ENCODE results near the gene RPAIN.

RPAIN gene

DNA sequence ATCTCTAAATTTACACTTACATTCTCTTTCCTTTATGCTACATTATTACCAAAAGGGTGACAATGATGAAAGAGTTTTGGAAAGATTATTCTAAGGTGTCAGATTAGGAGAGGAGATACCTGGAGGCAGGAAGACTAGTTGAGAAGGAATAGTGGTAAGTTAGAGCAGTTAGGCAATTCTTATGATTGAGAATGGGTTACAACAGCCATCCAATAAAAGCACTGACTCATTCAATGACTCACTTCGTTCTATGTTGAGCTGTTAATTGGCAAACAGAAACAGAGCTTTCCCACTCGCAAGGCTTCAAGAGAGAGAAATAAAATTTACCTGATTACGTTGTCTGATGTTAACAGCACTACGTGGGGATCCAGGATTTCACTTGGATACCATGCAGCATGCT, 6.3 kb upstream of the RPAIN start:
- TF ChIP-seq, protein P1, sequence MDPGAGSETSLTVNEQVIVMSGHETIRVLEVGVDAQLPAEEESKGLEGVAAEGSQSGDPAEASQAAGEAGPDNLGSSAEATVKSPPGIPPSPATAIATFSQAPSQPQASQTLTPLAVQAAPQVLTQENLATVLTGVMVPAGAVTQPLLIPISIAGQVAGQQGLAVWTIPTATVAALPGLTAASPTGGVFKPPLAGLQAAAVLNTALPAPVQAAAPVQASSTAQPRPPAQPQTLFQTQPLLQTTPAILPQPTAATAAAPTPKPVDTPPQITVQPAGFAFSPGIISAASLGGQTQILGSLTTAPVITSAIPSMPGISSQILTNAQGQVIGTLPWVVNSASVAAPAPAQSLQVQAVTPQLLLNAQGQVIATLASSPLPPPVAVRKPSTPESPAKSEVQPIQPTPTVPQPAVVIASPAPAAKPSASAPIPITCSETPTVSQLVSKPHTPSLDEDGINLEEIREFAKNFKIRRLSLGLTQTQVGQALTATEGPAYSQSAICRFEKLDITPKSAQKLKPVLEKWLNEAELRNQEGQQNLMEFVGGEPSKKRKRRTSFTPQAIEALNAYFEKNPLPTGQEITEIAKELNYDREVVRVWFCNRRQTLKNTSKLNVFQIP (CRISPR knock-in tag; IDR thresholded peaks at IDR 0.05; ENCODE audit: borderline replicate concordance, low read depth): no peak
- TF ChIP-seq ZNF565 (CRISPR knock-in tag; conservative IDR thresholded peaks at IDR 0.05; ENCODE audit: low read depth) (no peak), SNAI2 (CRISPR knock-in tag; IDR thresholded peaks at IDR 0.05) (no peak), ZFP30 (CRISPR knock-in tag; IDR thresholded peaks at IDR 0.05) (no peak), PATZ1 (CRISPR knock-in tag; IDR thresholded peaks at IDR 0.05; ENCODE audit: borderline replicate concordance) (no peak), CSDC2 (CRISPR knock-in tag; IDR thresholded peaks at IDR 0.05) (no peak), BACH2 (CRISPR knock-in tag; IDR thresholded peaks at IDR 0.05; ENCODE audit: borderline replicate concordance) (no peak), RARB (CRISPR knock-in tag; IDR thresholded peaks at IDR 0.05) (no peak), OSR1 (CRISPR knock-in tag; IDR thresholded peaks at IDR 0.05) (no peak)
- TF ChIP-seq, protein P2, sequence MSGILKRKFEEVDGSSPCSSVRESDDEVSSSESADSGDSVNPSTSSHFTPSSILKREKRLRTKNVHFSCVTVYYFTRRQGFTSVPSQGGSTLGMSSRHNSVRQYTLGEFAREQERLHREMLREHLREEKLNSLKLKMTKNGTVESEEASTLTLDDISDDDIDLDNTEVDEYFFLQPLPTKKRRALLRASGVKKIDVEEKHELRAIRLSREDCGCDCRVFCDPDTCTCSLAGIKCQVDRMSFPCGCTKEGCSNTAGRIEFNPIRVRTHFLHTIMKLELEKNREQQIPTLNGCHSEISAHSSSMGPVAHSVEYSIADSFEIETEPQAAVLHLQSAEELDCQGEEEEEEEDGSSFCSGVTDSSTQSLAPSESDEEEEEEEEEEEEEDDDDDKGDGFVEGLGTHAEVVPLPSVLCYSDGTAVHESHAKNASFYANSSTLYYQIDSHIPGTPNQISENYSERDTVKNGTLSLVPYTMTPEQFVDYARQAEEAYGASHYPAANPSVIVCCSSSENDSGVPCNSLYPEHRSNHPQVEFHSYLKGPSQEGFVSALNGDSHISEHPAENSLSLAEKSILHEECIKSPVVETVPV (CRISPR knock-in tag; IDR thresholded peaks at IDR 0.05): no peak
- peak; percentile 76 for ATAC-seq

- TF ChIP-seq SNAI2 (CRISPR knock-in tag; IDR thresholded peaks at IDR 0.05): no peak
- TF ChIP-seq ARNTL (CRISPR knock-in tag; IDR thresholded peaks at IDR 0.05; ENCODE audit: borderline replicate concordance, low read depth): no peak
- TF ChIP-seq, protein P1 (CRISPR knock-in tag; IDR thresholded peaks at IDR 0.05; ENCODE audit: borderline replicate concordance, low read depth): no peak
- TF ChIP-seq TCF4 (CRISPR knock-in tag; IDR thresholded peaks at IDR 0.05; ENCODE audit: borderline replicate concordance): no peak
- TF ChIP-seq, protein P3, sequence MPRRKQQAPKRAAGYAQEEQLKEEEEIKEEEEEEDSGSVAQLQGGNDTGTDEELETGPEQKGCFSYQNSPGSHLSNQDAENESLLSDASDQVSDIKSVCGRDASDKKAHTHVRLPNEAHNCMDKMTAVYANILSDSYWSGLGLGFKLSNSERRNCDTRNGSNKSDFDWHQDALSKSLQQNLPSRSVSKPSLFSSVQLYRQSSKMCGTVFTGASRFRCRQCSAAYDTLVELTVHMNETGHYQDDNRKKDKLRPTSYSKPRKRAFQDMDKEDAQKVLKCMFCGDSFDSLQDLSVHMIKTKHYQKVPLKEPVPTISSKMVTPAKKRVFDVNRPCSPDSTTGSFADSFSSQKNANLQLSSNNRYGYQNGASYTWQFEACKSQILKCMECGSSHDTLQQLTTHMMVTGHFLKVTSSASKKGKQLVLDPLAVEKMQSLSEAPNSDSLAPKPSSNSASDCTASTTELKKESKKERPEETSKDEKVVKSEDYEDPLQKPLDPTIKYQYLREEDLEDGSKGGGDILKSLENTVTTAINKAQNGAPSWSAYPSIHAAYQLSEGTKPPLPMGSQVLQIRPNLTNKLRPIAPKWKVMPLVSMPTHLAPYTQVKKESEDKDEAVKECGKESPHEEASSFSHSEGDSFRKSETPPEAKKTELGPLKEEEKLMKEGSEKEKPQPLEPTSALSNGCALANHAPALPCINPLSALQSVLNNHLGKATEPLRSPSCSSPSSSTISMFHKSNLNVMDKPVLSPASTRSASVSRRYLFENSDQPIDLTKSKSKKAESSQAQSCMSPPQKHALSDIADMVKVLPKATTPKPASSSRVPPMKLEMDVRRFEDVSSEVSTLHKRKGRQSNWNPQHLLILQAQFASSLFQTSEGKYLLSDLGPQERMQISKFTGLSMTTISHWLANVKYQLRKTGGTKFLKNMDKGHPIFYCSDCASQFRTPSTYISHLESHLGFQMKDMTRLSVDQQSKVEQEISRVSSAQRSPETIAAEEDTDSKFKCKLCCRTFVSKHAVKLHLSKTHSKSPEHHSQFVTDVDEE (CRISPR knock-in tag; IDR thresholded peaks at IDR 0.05): no peak
- TF ChIP-seq RARB (CRISPR knock-in tag; IDR thresholded peaks at IDR 0.05): no peak
- TF ChIP-seq OSR1 (CRISPR knock-in tag; IDR thresholded peaks at IDR 0.05): no peak
- no peak for TF ChIP-seq CREB5 (CRISPR knock-in tag; IDR thresholded peaks at IDR 0.05; ENCODE audit: low read depth)
- TF ChIP-seq ZFP30 (CRISPR knock-in tag; IDR thresholded peaks at IDR 0.05): no peak
- no peak for TF ChIP-seq ZNF565 (CRISPR knock-in tag; conservative IDR thresholded peaks at IDR 0.05; ENCODE audit: low read depth)
- no peak for TF ChIP-seq ESRRG (CRISPR knock-in tag; IDR thresholded peaks at IDR 0.05)
- TF ChIP-seq TOX (CRISPR knock-in tag; IDR thresholded peaks at IDR 0.05; ENCODE audit: borderline replicate concordance): no peak
- no peak for TF ChIP-seq ZC3H10 (CRISPR knock-in tag; IDR thresholded peaks at IDR 0.05)
- no peak for TF ChIP-seq ISL1 (CRISPR knock-in tag; IDR thresholded peaks at IDR 0.05)
- no peak for ATAC-seq
Observed at GRCh38 chr17:5416901-5417300, 3.1 kb upstream of the RPAIN start.

- peak; percentile 6 for ATAC-seq
- no peak for TF ChIP-seq TCF4 (CRISPR knock-in tag; IDR thresholded peaks at IDR 0.05; ENCODE audit: borderline replicate concordance)
- no peak for TF ChIP-seq ZNF8 (CRISPR knock-in tag; IDR thresholded peaks at IDR 0.05)
- TF ChIP-seq RARB (CRISPR knock-in tag; IDR thresholded peaks at IDR 0.05): no peak
- no peak for TF ChIP-seq TOX (CRISPR knock-in tag; IDR thresholded peaks at IDR 0.05; ENCODE audit: borderline replicate concordance)
- no peak for TF ChIP-seq ARNTL (CRISPR knock-in tag; IDR thresholded peaks at IDR 0.05; ENCODE audit: borderline replicate concordance, low read depth)
- no peak for TF ChIP-seq ZNF565 (CRISPR knock-in tag; conservative IDR thresholded peaks at IDR 0.05; ENCODE audit: low read depth)
- TF ChIP-seq SNAI2 (CRISPR knock-in tag; IDR thresholded peaks at IDR 0.05): no peak
- no peak for TF ChIP-seq CREB5 (CRISPR knock-in tag; IDR thresholded peaks at IDR 0.05; ENCODE audit: low read depth)
- no peak for TF ChIP-seq CSDC2 (CRISPR knock-in tag; IDR thresholded peaks at IDR 0.05)
- TF ChIP-seq, protein P2 (CRISPR knock-in tag; IDR thresholded peaks at IDR 0.05): no peak
- no peak for TF ChIP-seq ZFP30 (CRISPR knock-in tag; IDR thresholded peaks at IDR 0.05)
- no peak for TF ChIP-seq PPARA (CRISPR knock-in tag; IDR thresholded peaks at IDR 0.05; ENCODE audit: borderline replicate concordance)
Observed at GRCh38 chr17:5418858-5419355, 1.1 kb upstream of the RPAIN start.

All from SK-N-SH treated with all-trans-retinoic acid at 6 μM for 48 hours (cell line).